ENCODE measurements around the gene SELENOS.
A peak's percentile ranks its signal among the peaks of the same experiment; 100 is the strongest.

GRCh38 chr15:101294731-101295606, 17.7 kb upstream of the SELENOS start, which contains the start of gene SNRPA1:
- TF ChIP-seq POLR2A (IDR thresholded peaks at IDR 0.05; ENCODE audit: low read depth, low read length) (peak; percentile 53), EZH2 (IDR thresholded peaks at IDR 0.05; ENCODE audit: borderline replicate concordance, low read depth, low read length, severe bottlenecking) (no peak), JUN (IDR thresholded peaks at IDR 0.05; ENCODE audit: borderline replicate concordance, insufficient read depth, insufficient read length, low read depth) (no peak), CTCF (IDR thresholded peaks at IDR 0.05; ENCODE audit: extremely low read depth in 1 of 2, insufficient read depth in 1 of 2, low read depth in 1 of 2, low read length in 2 of 2) (no peak), POLR2AphosphoS5 (IDR thresholded peaks at IDR 0.05; ENCODE audit: insufficient read depth, low read depth, low read length) (peak; percentile 78), MYC (IDR thresholded peaks at IDR 0.05; ENCODE audit: low read depth, low read length) (peak; percentile 65)
